ENCODE measurements around the gene NUF2. TPM values are rescaled to one million over a fixed set of nuclear protein-coding genes. Genes with fewer than 3 reads are reported as not detected.
"Not testable (repeated sequence)": the region's sequence is repeated elsewhere in the genome, so short reads cannot be mapped to it uniquely, and the experiment has no call there.

The NUF2 gene
- total RNA-seq, 1 experiment from 2014 or later: 62.1 TPM

- Histone ChIP-seq H3K4me2 (ENCODE audit: low read length) (no peak overlapping the region), H4K20me1 (ENCODE audit: low read length) (no peaks in the 10 kb centered on the region), H3K27me3 (ENCODE audit: low read length) (no peaks in the 10 kb centered on the region), H3K27ac (ENCODE audit: low read length) (no peak overlapping the region), H3K79me2 (ENCODE audit: low read length) (no peaks in the 10 kb centered on the region), H3K36me3 (ENCODE audit: low read depth, low read length) (no peaks in the 10 kb centered on the region; the same call in 1 of the 2 replicates), H3K9me2 (replicated peaks; ENCODE audit: low read length) (no peaks in the 10 kb centered on the region), H3K9me3 (ENCODE audit: low read length) (no peaks in the 10 kb centered on the region), H3K4me1 (ENCODE audit: insufficient read depth, low read length) (peaks cover 6% of the 10 kb centered on the region), H3F3A (ENCODE audit: low read length, unreplicated experiment) (no peaks in the 10 kb centered on the region), H3K4me3 (ENCODE audit: low read length) (no peak overlapping the region), H3K9ac (ENCODE audit: low read length) (no peak overlapping the region), H2AFZ (ENCODE audit: low read length) (no peak overlapping the region)
- no peak; the same call in 1 of the 2 replicates for ATAC-seq
- no TSS peak for BruUV-seq (replicated peaks)
- no peak for DNase-seq
- ChIA-PET POLR2A (ENCODE audit: unreplicated experiment) (no interaction called here), CTCF (no interaction called here)
- intact Hi-C loops (cut with micrococcal nuclease): no loop called here
- TF ChIP-seq EZH2 (IDR thresholded peaks at IDR 0.05; ENCODE audit: low read length, unreplicated experiment): no peak
- no peak for TF ChIP-seq EZH2phosphoT487 (IDR thresholded peaks at IDR 0.05; ENCODE audit: borderline replicate concordance, low read length)
- TF ChIP-seq CTCF (conservative IDR thresholded peaks at IDR 0.05; ENCODE audit: low read depth, low read length): no peak
These were observed 12.9 kb upstream of the NUF2 start for GRCh38 chr1:163308811-163309210.

- H3K27me3 ChIP-seq (ENCODE audit: low read length): no peaks in the 10 kb centered on the region
- H3F3A ChIP-seq (ENCODE audit: low read length, unreplicated experiment): no peaks in the 10 kb centered on the region
- peaks cover 8% of the 10 kb centered on the region; the same call in 1 of the 2 replicates for H3K4me1 ChIP-seq (ENCODE audit: insufficient read depth, low read length)
- CTCF ChIA-PET: interaction anchor here (0.6 to 2.8 kb wide), 5 partner anchors 141 to 468 kb away, joined by 3 to 9 read pairs (median 3); no protein-coding TSS in a partner anchor
- intact Hi-C loops (cut with micrococcal nuclease): loop anchor here (1.0 to 2.0 kb wide), 4 partner anchors 141 to 461 kb away; no protein-coding TSS in a partner anchor
- no peaks in the 10 kb centered on the region for H4K20me1 ChIP-seq (ENCODE audit: low read length)
- TF ChIP-seq CTCF (conservative IDR thresholded peaks at IDR 0.05; ENCODE audit: low read depth, low read length) (peak; percentile 95), EZH2phosphoT487 (IDR thresholded peaks at IDR 0.05; ENCODE audit: borderline replicate concordance, low read length) (no peak)
- no peaks in the 10 kb centered on the region for H3K9me2 ChIP-seq (replicated peaks; ENCODE audit: low read length)
- no peak overlapping the region for H3K4me2 ChIP-seq (ENCODE audit: low read length)
- no peak overlapping the region for H2AFZ ChIP-seq (ENCODE audit: low read length)
- peaks cover 9% of the 10 kb centered on the region for H3K79me2 ChIP-seq (ENCODE audit: low read length)
- DNase-seq: peak; percentile 68
- POLR2A ChIA-PET (ENCODE audit: unreplicated experiment): no interaction called here
- peak; percentile 37; the same call in 1 of the 2 replicates for ATAC-seq
- no peaks in the 10 kb centered on the region; the same call in 1 of the 2 replicates for H3K36me3 ChIP-seq (ENCODE audit: low read depth, low read length)
- no peak overlapping the region for H3K27ac ChIP-seq (ENCODE audit: low read length)
- no TSS peak for BruUV-seq (replicated peaks)
- H3K9me3 ChIP-seq (ENCODE audit: low read length): no peaks in the 10 kb centered on the region
- no peak overlapping the region for H3K4me3 ChIP-seq (ENCODE audit: low read length)
- no peak overlapping the region for H3K9ac ChIP-seq (ENCODE audit: low read length)
These were observed 5.9 kb upstream of the NUF2 start for GRCh38 chr1:163315773-163316374.

- peak overlapping the region; percentile 33 for H3K27ac ChIP-seq (ENCODE audit: low read length)
- ChIA-PET CTCF (no interaction called here), POLR2A (ENCODE audit: unreplicated experiment) (no interaction called here)
- H3K4me2 ChIP-seq (ENCODE audit: low read length): peak overlapping the region; percentile 96
- peaks cover 23% of the 10 kb centered on the region for H3K4me1 ChIP-seq (ENCODE audit: insufficient read depth, low read length)
- no peaks in the 10 kb centered on the region for H4K20me1 ChIP-seq (ENCODE audit: low read length)
- no peaks in the 10 kb centered on the region for H3K9me2 ChIP-seq (replicated peaks; ENCODE audit: low read length)
- no peaks in the 10 kb centered on the region for H3K9me3 ChIP-seq (ENCODE audit: low read length)
- peak overlapping the region; percentile 92 for H3K4me3 ChIP-seq (ENCODE audit: low read length)
- H3K36me3 ChIP-seq (ENCODE audit: low read depth, low read length): no peaks in the 10 kb centered on the region
- peak overlapping the region; percentile 91 for H2AFZ ChIP-seq (ENCODE audit: low read length)
- H3K9ac ChIP-seq (ENCODE audit: low read length): peak overlapping the region; percentile 88
- peaks cover 53% of the 10 kb centered on the region for H3K79me2 ChIP-seq (ENCODE audit: low read length)
- H3F3A ChIP-seq (ENCODE audit: low read length, unreplicated experiment): no peaks in the 10 kb centered on the region
- intact Hi-C loops (cut with micrococcal nuclease): loop anchor here (1.0 to 2.0 kb wide), 2 partner anchors 62 to 473 kb away; no protein-coding TSS in a partner anchor
- ATAC-seq: no peak
- DNase-seq: no peak
- H3K27me3 ChIP-seq (ENCODE audit: low read length): no peaks in the 10 kb centered on the region
- TF ChIP-seq EZH2phosphoT487 (IDR thresholded peaks at IDR 0.05; ENCODE audit: borderline replicate concordance, low read length) (no peak), CTCF (conservative IDR thresholded peaks at IDR 0.05; ENCODE audit: low read depth, low read length) (no peak), EZH2 (IDR thresholded peaks at IDR 0.05; ENCODE audit: low read length, unreplicated experiment) (no peak)
- no TSS peak for BruUV-seq (replicated peaks)
These were observed 863 bp upstream of the NUF2 start for GRCh38 chr1:163320891-163321290.

- Histone ChIP-seq H3K4me1 (ENCODE audit: insufficient read depth, low read length) (peaks cover 23% of the 10 kb centered on the region), H3K9ac (ENCODE audit: low read length) (peak overlapping the region; percentile 88; the same call in 1 of the 2 replicates), H3K4me2 (ENCODE audit: low read length) (peak overlapping the region; percentile 96), H3K79me2 (ENCODE audit: low read length) (peaks cover 55% of the 10 kb centered on the region), H3K36me3 (ENCODE audit: low read depth, low read length) (peaks cover 18% of the 10 kb centered on the region), H3K4me3 (ENCODE audit: low read length) (peak overlapping the region; percentile 92)
- H3K27me3 ChIP-seq (ENCODE audit: low read length); BruUV-seq (replicated peaks); DNase-seq; H3K27ac ChIP-seq (ENCODE audit: low read length); H3F3A ChIP-seq (ENCODE audit: low read length, unreplicated experiment); POLR2A ChIA-PET (ENCODE audit: unreplicated experiment); intact Hi-C loops (cut with micrococcal nuclease); H3K9me2 ChIP-seq (replicated peaks; ENCODE audit: low read length); H2AFZ ChIP-seq (ENCODE audit: low read length); ATAC-seq; H4K20me1 ChIP-seq (ENCODE audit: low read length); CTCF ChIA-PET; H3K9me3 ChIP-seq (ENCODE audit: low read length): not testable (repeated sequence)
These were observed 1.6 kb downstream of the NUF2 start for GRCh38 chr1:163323339-163323738.

All from PC-3 (cell line).